Astrocyte (in vitro differentiated cells and primary cell): Measurements from ENCODE around the gene COG5.

Source experiments
- CTCF ChIP-seq: IDR thresholded peaks from 2 replicates; pipeline ENCODE4 v1.5.1; 2011; ENCODE audit warnings: low read depth, mild to moderate bottlenecking, inconsistent platforms, low read length, moderate library complexity; ENCODE audit not compliant: insufficient read depth
- EZH2 ChIP-seq: IDR thresholded peaks from 2 replicates; pipeline ENCODE4 v1.6.1; 2012; ENCODE audit warnings: mild to moderate bottlenecking, low read length, inconsistent platforms; ENCODE audit not compliant: insufficient read depth

GRCh38 chr7:107304636-107305035 lies 259.1 kb downstream of the COG5 start:
- TF ChIP-seq CTCF (no peak), EZH2 (no peak)
